ENCODE measurements around the gene KNTC1.
"Not testable (repeated sequence)": the region's sequence is repeated elsewhere in the genome, so short reads cannot be mapped to it uniquely, and the experiment has no call there.

The KNTC1 gene

DNA sequence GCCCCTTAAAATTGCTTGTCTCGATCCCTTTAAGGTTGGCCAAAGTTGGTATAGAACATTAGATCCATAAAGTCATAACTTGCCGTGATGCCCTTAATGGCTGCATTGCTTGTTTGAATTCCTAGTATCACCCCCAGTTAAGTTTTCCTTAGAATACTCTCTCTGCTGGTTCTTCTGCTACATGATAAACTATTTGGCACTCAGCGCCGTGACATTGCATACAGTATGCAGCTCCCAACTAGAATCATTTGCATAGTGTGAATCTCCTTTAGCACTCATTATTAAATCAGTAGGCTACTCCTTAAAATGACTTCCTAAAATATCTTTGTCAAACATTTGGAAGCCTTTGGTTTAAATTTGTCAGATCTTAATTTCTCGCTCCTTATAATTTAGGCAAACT lies 42.2 kb downstream of the KNTC1 start:
- DNase-seq: no peak

DNA sequence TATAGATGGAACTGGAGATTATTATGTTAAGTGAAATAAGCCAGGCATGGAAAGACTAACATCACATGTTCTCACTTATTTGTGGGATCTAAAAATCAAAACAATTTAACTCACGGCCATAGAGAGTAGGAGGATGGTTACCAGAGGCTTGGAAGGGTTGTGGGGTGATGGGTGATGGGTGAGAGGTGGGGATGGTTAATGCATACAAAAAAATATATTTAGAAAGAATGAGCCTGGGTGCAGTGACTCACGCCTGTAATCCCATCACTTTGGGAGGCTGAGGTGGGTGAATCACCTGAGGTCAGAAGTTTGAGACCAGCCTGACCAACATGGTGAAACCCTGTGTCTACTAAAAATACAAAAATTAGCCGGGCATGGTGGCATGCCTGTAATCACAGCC lies 43.0 kb downstream of the KNTC1 start:
- DNase-seq: not testable (repeated sequence)

- DNase-seq: no peak
Measured at GRCh38 chr12:122571821-122572220, 44.8 kb downstream of the KNTC1 start.

- DNase-seq: not testable (repeated sequence)
Measured at GRCh38 chr12:122583294-122583693, 56.2 kb downstream of the KNTC1 start.

DNA sequence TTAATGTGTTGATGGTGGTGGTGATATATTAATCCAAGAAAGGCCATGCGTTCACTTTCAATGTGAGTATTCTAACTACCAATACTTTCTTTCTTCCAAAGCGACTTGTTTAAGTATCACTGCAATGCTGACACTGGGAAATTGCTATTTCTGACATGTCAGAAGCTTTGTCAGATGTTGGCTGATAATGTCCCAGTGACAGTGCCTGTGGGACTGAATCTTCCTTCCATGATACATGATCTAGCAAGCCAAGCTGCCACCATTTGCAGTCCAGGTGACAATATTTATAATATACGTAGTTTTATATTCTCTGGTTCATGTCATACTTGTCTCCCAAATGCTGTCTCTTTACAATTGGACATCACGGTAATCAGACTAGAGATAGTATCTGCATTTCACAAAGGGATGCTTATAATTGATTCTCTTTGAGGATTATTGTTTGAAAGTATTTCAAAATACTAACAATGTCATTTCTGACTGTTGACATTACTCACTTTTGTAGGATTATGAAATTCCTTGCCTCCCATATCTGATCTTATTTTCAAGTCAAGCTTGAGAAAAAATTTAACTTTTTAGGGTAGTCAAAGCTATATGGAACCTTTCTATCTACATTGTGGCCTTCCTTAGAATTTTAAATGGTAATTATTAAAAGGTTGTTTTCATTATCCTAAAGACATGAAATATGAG lies 57.3 kb downstream of the KNTC1 start:
- no peak for DNase-seq

GRCh38 chr12:122590990-122591389 lies 63.9 kb downstream of the KNTC1 start:
- no peak for DNase-seq

DNA sequence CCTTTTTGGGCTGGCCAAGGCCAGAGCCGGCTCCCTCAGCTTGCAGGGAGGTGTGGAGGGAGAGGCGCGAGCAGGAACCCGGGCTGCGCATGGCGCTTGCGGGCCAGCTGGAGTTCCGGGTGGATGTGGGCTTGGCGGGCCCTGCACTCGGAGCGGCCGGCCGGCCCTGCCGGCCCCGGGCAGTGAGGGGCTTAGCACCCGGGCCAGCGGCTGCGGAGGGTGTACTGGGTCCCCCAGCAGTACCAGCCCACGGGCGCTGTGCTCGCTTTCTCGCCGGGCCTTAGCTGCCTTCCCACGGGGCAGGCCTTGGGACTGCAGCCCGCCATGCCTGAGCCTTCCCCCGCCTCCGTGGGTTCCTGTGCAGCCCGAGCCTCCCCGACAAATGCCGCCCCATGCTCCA lies 64.9 kb downstream of the KNTC1 start:
- not testable (repeated sequence) for DNase-seq

GRCh38 chr12:122592543-122592942 lies 65.5 kb downstream of the KNTC1 start:
- DNase-seq: not testable (repeated sequence)

DNA sequence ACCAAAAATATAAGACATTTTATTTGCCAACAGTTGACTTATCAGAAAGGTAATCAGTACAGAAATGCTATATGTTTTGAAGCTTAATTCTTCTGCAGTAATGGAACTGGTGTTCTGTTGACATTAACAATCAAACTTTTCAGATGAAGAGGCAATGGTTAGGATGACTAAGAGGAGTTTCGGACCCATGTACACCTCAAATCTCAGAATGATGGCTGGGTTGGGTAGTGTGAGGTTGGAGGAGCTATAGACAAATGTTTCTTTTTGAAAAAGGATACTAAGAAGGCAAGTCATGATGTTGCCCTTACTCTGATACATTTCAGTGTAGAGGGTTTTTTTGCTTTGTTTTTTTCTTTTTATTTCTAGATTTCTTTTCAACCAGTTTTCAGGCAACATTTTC lies 66.9 kb downstream of the KNTC1 start:
- no peak for DNase-seq

DNA sequence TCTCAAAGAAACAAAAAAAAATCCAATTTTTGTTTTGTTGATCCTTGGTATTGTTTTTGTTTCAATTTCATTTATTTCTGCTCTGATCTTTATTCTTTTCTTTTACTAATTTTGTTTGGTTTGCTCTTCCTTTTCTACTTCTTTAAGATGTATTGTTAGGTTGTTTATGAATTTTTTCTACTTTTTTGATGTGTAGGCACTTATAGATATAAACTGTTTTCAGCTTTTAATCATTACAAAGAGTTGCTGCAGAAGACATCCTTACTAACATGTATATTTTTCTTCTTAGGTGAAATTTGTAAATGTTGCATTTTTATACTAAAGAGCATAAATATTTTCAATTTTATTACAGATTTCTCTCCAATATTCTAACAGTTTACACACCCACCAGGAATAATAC lies 69.8 kb downstream of the KNTC1 start:
- DNase-seq: no peak

GRCh38 chr12:122602456-122602855 lies 75.4 kb downstream of the KNTC1 start:
- no peak for DNase-seq

GRCh38 chr12:122604993-122605392 lies 77.9 kb downstream of the KNTC1 start:
- DNase-seq: no peak

DNA sequence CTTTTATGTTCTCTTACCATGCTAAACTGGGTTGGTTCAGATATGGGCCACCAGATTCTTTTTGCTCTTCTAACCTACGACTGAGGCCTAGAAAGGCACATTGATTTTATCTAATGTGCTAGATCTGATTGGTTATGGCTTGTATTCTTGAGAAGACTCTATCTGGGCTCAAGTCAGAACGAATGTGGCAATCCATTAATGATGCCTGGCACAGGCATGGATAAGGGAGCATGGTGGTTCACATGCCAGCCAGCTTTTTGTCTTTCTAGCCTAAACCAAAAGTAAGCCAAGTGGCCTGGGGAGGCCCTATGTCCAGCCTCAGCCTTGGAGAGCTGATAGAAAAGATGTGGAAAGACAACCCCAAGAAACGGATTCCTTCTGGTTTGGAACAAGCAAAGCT lies 82.7 kb downstream of the KNTC1 start:
- DNase-seq: no peak

DNA sequence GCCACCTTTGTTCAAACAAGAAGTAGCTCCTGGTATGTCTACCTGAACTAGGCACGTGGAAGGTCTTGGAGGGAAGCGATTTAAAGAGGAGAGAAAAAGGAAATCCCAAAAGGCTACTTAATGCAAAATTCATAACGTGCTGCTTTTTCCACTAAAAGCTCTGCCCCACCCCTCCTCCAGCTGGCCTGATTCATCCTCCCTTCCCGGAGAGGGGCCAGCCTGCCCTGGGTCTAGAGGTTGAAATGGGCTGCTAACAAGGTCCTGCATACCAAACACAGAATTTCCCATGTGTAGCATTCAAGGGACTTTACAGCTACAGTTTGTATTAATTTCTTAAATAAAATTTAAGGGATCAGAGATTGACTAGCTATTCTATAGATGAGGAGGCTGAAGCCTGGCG lies 83.2 kb downstream of the KNTC1 start:
- no peak for DNase-seq

GRCh38 chr12:122610911-122611310 lies 83.9 kb downstream of the KNTC1 start:
- DNase-seq: no peak

DNA sequence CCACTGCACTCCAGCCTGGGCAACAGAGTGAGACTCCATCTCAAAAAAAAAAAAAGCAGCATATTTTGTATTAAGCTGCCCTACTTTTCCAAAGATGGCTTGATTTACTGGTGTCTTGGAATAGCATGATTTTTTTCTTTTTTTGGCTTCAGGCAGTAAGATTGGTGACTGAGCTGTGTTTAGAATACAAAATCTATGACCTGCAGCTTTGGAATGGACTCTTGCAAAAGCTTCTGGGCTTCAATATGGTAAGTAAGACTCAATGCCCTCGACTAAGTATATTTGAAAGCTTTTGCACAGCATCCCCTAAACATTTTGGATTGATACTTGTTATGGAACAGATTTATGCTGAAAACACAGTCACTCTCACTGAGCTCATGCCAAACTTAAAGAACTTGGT lies 87.8 kb downstream of the KNTC1 start:
- no peak for DNase-seq

DNA sequence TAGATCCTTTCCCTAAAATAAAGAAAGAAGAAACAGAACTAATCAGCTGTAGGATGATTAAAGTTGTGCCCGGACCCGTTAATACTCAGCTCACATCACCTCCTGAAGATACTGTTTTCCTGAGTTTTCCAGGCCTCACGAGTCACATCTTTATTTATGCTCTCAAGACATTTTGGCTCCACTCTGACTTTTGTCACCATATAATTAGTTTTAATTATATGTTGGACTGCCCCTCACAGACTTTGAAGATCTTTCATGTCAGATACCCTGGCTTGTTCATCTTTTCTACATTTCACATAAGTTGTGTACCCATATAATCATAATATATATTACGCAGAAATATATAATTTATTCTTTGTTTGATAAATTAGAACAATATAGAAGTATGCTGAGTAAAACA lies 88.7 kb downstream of the KNTC1 start:
- no peak for DNase-seq

DNA sequence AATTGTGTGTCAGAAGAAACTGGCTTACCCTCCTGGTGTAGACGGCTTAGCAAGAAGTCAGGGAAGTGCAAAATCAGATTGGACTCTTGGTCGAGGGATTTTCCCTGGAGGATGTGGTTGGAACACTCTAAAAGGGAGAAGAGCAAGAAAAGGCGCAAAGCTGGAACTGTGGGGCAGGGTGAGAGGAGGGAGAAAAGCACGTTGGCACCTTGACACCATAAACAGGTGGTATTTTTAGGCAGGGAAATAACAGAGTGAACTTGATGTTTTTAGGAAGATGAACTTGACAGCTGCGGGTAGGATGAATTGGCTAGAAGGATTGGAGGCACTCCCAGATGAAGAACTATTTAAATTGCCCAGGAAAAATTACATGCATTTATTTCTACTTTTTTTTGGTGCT lies 108.4 kb downstream of the KNTC1 start:
- no peak for DNase-seq

DNA sequence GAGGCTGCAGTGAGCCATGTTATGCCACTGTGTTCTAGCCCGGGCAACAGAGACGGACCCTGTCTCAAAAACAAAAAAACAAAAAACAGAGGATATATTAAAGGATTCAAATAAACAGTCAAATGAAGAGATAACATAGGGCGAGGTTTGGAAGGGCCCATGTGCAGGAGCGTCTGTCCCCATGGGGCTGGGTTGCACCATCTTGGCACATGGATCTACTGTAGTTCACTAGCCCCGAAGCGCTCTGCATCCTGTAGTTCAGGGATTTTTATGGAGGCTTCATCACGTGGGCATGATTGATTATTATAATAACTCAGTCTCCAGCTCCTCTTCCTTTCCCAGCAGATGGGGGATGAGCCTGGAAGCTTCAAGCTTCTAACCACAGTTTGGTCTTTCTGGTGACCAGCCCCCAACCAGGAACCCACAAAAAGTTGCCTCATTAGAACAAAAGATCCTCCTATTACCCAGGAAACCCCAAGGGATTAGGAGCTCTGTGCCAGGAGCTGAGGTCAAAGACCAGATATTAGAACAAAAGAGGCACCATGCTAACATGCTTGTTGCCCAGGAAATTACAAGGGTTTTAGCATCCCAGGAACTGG lies 116.3 kb downstream of the KNTC1 start:
- DNase-seq: no peak

DNA sequence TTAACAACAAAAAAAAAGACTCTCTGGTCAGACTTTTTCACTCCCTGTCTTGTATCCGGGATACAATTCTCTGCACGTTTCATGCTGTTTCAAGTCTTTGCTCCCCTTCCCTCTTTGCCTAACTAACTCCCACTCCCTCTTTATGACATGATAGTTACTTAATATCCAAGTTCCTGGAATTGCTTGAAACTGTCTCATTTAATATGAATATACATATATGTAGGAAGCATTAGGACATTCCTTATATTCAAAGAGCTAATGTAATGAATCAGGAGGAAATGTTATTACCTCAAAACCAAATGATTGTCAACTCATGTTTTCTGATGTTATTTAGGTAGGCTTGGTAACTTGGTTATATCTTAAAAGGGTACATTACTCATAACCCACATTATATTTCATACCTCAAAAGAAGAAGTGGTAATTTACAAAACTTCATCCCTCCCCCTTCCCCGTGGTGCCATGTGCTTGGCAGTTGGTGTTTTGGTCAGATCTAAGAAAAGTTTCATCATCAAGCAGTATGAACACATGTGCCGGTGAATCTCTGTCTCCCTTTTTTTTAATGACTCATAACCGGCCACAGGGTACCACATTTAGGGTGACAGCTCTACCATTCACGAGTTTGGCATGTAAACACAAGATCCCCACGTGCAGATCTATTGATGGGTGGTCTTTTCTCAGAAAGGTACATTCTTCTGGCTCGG lies 119.6 kb downstream of the KNTC1 start:
- peak; percentile 77 for DNase-seq

DNA sequence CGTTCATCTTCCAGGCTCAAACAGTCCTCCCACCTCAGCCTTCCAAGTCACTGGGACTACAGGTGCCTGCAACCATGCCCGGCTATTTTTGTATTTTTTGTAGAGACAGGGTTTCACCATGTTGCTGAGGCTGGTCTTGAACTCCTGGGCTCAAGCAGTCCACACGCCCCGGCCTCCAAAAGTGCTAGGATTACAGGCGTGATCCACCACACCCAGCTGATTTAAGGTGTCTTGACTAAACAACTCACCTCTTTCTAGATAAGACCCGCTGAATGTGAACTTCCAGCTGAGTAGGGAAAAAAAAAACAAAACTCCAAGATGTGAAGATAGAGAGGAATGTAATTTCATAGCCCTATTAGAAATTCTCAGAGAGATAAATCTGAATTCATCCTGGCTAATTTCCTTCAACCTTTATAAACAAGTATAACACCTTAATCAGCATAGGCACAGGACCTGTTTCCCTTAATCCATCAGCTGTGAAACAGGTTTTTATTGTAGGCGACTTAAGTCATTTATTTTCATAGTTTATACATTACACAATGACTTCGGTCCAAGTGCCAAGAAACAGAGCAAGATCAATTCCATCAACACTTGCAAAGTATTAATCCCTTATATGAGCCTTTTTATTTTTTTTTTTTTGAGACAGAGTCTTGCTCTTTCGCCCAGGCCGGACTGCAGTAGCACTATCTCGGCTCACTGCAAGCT lies 124.6 kb downstream of the KNTC1 start:
- DNase-seq: no peak

DNA sequence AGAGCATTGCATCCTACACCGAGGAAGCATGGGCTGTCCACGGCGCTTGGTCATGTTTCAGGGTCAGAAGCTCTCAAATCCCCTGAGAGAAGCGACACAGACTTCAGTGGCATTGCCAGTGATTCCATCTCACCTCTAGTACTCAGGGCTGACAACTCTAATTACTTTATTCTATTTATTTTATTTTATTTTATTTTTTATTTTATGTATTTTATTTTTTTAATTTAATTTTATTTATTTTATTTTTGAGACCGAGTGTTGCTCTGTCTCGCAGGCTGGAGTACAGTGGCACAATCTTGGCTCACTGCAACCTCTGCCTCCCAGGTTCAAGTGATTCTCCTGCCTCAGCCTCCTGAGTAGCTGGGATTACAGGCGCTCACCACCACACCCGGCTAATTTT lies 126.2 kb downstream of the KNTC1 start:
- DNase-seq: not testable (repeated sequence)

DNA sequence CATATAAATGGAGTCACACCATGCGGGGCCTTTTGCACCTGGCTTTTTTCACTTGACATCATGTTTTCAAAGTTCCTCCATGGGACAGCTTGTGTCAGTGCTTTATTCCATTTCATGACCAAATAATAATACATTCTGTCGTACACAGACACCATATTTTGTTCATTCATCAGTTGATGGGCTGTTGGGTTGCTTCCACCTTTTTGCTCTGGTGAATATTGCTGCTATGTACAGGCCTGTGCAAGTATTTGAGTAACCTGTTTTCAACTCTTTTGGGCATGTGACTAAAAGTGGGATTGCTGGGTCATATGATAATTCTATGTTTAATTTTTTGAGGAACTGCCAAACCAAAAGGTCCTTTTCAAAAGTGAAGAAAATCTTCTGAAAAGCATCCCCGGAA lies 129.2 kb downstream of the KNTC1 start:
- no peak for DNase-seq

- no peak for DNase-seq
Measured at GRCh38 chr12:122659579-122659978, 132.5 kb downstream of the KNTC1 start.
